ENCODE data around the gene TRAPPC14. TPM values are rescaled to one million over a fixed set of nuclear protein-coding genes. Genes with fewer than 3 reads are reported as not detected.

The TRAPPC14 gene
- total RNA-seq, 1 experiment from 2014 or later, result 23.4 TPM

DNA sequence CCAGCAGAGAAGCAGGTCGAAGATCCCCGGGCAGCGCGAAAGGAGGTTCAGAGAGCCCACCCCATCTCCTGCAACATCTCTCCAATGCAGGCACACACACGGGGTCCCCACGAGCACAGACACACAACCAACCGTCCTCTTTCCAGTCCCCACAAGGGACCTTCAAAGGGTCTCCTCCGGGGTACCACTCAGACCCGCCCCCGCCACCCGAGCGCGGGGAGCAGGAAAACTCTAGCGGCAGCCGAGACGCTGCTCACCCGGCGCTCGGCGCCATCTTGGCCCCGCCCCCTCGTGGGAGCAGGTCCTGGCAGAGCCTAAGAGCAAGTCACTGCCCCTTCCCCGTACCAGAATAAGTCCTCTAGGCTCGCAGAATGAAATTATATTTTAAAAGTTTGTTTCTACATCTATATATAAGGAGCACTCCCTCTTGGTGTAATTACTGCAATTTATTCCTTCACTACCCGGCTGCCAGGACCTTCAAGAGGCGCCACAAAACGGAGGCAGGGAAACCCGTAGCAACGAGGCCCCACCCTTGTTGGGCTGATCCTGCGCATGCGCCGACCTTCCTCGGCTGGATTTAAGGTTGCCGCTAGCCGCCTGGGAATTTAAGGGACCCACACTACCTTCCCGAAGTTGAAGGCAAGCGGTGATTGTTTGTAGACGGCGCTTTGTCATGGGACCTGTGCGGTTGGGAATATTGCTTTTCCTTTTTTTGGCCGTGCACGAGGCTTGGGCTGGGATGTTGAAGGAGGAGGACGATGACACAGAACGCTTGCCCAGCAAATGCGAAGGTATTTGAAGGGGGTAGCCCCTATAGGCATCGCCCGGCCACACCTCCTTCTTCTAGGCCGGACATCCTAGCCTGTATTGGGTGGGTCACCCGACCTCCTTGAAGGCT, 39.2 kb downstream of the TRAPPC14 start, which contains the start of the genes CNPY4 and TAF6:
TSS of gene CNPY4 (plus strand) at position 563 of the 898 bp plus-strand sequence. CDS start at position 674, 111 bp downstream.
TSS of gene TAF6 (minus strand) at position 287 of the 898 bp plus-strand sequence. CDS start 5,149 bp downstream, outside the sequence.
- Histone ChIP-seq H3K36me3 (ENCODE audit: low read depth) (no peaks in the 10 kb centered on the region), H3K27me3 (ENCODE audit: insufficient read depth, low read depth) (no peaks in the 10 kb centered on the region), H3K27ac (peak within 1 kb of the TSS; percentile 52), H3F3A (ENCODE audit: insufficient read depth, low read depth) (no peaks in the 10 kb centered on the region; the same call in 1 of the 2 replicates), H4K20me1 (ENCODE audit: insufficient read depth) (no peaks in the 10 kb centered on the region), H3K4me2 (peak within 1 kb of the TSS; percentile 87), H3K4me3 (peak within 1 kb of the TSS; percentile 76), H2AFZ (peak within 1 kb of the TSS; percentile 89), H3K9me2 (ENCODE audit: insufficient read depth) (no peaks in the 10 kb centered on the region), H3K4me1 (replicated peaks; ENCODE audit: insufficient read depth) (peaks cover 5% of the 10 kb centered on the region; the same call in 1 of the 2 replicates), H3K79me2 (ENCODE audit: low read depth) (no peaks in the 10 kb centered on the region), H3K9me3 (ENCODE audit: insufficient read depth, low read depth) (no peaks in the 10 kb centered on the region)
- intact Hi-C loops (cut with micrococcal nuclease; ENCODE audit: unreplicated experiment), result loop anchor here (1.0 kb wide), 1 partner anchor 18 kb away; the partner anchor contains the start of genes AP4M1 and MCM7
- ChIA-PET CTCF (no interaction called here), POLR2A (ENCODE audit: unreplicated experiment) (interaction anchor here (0.6 kb wide), 1 partner anchor 25 kb away, joined by 3 read pairs; no protein-coding TSS in a partner anchor)
- peak; percentile 86 to 96 for DNase-seq
- TF ChIP-seq EZH2 (IDR thresholded peaks at IDR 0.05; ENCODE audit: low read depth), result no peak
- TF ChIP-seq, protein P1, sequence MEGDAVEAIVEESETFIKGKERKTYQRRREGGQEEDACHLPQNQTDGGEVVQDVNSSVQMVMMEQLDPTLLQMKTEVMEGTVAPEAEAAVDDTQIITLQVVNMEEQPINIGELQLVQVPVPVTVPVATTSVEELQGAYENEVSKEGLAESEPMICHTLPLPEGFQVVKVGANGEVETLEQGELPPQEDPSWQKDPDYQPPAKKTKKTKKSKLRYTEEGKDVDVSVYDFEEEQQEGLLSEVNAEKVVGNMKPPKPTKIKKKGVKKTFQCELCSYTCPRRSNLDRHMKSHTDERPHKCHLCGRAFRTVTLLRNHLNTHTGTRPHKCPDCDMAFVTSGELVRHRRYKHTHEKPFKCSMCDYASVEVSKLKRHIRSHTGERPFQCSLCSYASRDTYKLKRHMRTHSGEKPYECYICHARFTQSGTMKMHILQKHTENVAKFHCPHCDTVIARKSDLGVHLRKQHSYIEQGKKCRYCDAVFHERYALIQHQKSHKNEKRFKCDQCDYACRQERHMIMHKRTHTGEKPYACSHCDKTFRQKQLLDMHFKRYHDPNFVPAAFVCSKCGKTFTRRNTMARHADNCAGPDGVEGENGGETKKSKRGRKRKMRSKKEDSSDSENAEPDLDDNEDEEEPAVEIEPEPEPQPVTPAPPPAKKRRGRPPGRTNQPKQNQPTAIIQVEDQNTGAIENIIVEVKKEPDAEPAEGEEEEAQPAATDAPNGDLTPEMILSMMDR (conservative IDR thresholded peaks at IDR 0.05), result no peak
- no TSS peak for BruUV-seq (replicated peaks)

DNA sequence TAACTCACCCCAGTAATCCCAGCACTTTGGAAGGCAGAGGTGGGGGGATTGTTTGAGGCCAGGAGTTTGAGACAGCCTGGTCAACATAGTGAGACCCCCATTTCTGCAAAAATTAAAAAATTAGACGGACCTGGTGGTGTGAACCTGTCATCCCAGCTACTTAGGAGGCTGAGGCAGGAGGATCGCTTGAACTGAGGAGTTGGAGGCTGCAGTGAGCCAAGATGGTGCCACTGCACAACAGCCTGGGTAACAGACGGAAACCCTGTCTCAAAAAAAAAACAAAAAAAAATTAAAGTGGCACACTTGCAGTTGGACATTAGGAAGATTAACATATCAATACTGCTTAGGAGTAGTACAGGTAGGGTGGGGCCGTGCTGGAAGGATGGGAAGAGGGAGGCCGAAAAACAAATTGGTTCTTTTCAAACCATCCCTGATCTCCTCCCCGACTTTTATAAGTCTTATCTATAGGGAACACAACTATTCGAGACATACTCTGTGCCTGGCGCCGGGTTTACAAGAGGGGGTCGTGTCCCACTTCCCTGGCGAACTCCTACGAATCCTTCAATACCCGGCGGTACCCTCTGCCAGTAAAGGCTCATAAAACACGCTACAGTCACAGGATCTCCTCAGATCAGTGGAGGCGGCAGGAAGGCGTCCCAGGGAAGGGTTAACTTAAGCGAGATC, 40.0 kb downstream of the TRAPPC14 start:
- Histone ChIP-seq H3K36me3 (ENCODE audit: low read depth) (no peaks in the 10 kb centered on the region), H3K4me3 (peak overlapping the region; percentile 76), H3K4me1 (replicated peaks; ENCODE audit: insufficient read depth) (peaks cover 5% of the 10 kb centered on the region; the same call in 1 of the 2 replicates), H3F3A (ENCODE audit: insufficient read depth, low read depth) (no peaks in the 10 kb centered on the region; the same call in 1 of the 2 replicates), H3K27me3 (ENCODE audit: insufficient read depth, low read depth) (no peaks in the 10 kb centered on the region), H3K79me2 (ENCODE audit: low read depth) (no peaks in the 10 kb centered on the region), H4K20me1 (ENCODE audit: insufficient read depth) (no peaks in the 10 kb centered on the region), H3K9me3 (ENCODE audit: insufficient read depth, low read depth) (no peaks in the 10 kb centered on the region), H3K9me2 (ENCODE audit: insufficient read depth) (no peaks in the 10 kb centered on the region), H3K27ac (no peak overlapping the region; the same call in 1 of the 2 replicates), H3K4me2 (peak overlapping the region; percentile 87), H2AFZ (peak overlapping the region; percentile 89)
- no peak for TF ChIP-seq EZH2 (IDR thresholded peaks at IDR 0.05; ENCODE audit: low read depth)
- TF ChIP-seq, protein P1 (conservative IDR thresholded peaks at IDR 0.05), result no peak
- POLR2A ChIA-PET (ENCODE audit: unreplicated experiment), result no interaction called here
- intact Hi-C loops (cut with micrococcal nuclease; ENCODE audit: unreplicated experiment), result loop anchor here (1.0 kb wide), 1 partner anchor 17 kb away; the partner anchor contains the start of genes AP4M1 and MCM7
- CTCF ChIA-PET, result no interaction called here
- no peak for DNase-seq
- BruUV-seq (replicated peaks), result TSS peak; percentile 44

DNA sequence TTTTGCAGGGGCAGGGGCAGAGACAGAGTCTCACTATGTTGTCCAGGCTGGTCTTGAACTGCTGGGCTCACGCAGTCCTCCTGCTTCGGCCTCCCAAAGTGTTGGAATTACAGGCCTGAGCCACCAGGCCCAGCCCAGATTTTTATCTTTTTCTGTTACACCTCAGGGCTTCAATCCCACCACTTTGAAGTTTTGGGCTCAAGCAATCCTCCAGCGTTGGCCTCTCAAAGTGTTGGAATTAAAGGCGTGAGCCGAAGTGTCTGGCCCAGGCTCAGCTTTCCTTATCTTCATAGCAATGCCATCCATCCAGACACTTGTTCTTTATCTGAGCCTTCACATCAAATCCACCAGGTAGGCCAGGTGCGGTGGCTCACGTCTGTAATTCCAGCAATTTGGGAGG, 43.5 kb downstream of the TRAPPC14 start:
- ChIA-PET CTCF (no interaction called here), POLR2A (ENCODE audit: unreplicated experiment) (no interaction called here)
- Histone ChIP-seq H3K9me2 (ENCODE audit: insufficient read depth) (no peaks in the 10 kb centered on the region), H4K20me1 (ENCODE audit: insufficient read depth) (no peaks in the 10 kb centered on the region), H3F3A (ENCODE audit: insufficient read depth, low read depth) (no peaks in the 10 kb centered on the region; the same call in 1 of the 2 replicates), H3K4me3 (no peak overlapping the region), H3K4me2 (no peak overlapping the region), H3K36me3 (ENCODE audit: low read depth) (no peaks in the 10 kb centered on the region), H3K4me1 (replicated peaks; ENCODE audit: insufficient read depth) (no peaks in the 10 kb centered on the region; the same call in 1 of the 2 replicates), H3K9me3 (ENCODE audit: insufficient read depth, low read depth) (no peaks in the 10 kb centered on the region), H3K27ac (no peak overlapping the region), H3K27me3 (ENCODE audit: insufficient read depth, low read depth) (no peaks in the 10 kb centered on the region), H2AFZ (no peak overlapping the region), H3K79me2 (ENCODE audit: low read depth) (no peaks in the 10 kb centered on the region)
- no TSS peak for BruUV-seq (replicated peaks)
- no peak for DNase-seq
- intact Hi-C loops (cut with micrococcal nuclease; ENCODE audit: unreplicated experiment), result no loop called here
- TF ChIP-seq EZH2 (IDR thresholded peaks at IDR 0.05; ENCODE audit: low read depth), result no peak
- TF ChIP-seq, protein P1 (conservative IDR thresholded peaks at IDR 0.05), result no peak
